Heart left ventricle (tissue), 13 donors: ENCODE data around the gene PTPRM.

Experiments used
- POLR2A ChIP-seq, 2 donors: fragments of 450-650 bp; IDR thresholded peaks; one replicate each; pipeline ENCODE4 v1.6.1; 2017; ENCODE audit warnings: antibody characterized with exemption in 2 of 2, mild to moderate bottlenecking in 2 of 2, moderate library complexity in 2 of 2
- TF ChIP-seq, protein P1 (sequence below), 12 donors: fragments of 200-600 bp; sonication (generic) in 4 of 12; IDR thresholded peaks; one replicate each; pipeline versions ENCODE4 v1.5.0 to v1.8.0; 2018 to 2022; ENCODE audit warnings: antibody characterized with exemption in 12 of 12, mild to moderate bottlenecking in 5 of 12
- donor health status: ischemic (EF 13 %, LVEDD 7.1; RV severe dilation, severe dysfunction).
- donor health status: DM: no; HTN: yes; CAD: no.
- donor health status: DM: no; HTN: no; CAD: no.
- donor health status: ischemic (EF 25% LVEDD 6.9; RV normal size, moderate dysfunction).
- donor health status: ischemic (EF 25% LVEDD 5.7; RV mildly dilated, moderate dysfunction).
- donor health status: ischemic (EF 35%, LVEDD 5.7; RV mildly dilated, moderate dysfunction).
- donor health status: nonischemic (EF 11% LVEDD 7.7; RV severe dilation, severe dysfunction).
- donor health status: DM: yes; HTN: yes; CAD: no.
- donor health status: PGD.
- donor health status: ischemic (EF 29% LVEDD 5.4; RV normal size, mild dysfunction).
- donor health status: nonischemic (EF 23%, LVEDD 6.1; RV moderate dilation, normal function).

- TF ChIP-seq, protein P1, sequence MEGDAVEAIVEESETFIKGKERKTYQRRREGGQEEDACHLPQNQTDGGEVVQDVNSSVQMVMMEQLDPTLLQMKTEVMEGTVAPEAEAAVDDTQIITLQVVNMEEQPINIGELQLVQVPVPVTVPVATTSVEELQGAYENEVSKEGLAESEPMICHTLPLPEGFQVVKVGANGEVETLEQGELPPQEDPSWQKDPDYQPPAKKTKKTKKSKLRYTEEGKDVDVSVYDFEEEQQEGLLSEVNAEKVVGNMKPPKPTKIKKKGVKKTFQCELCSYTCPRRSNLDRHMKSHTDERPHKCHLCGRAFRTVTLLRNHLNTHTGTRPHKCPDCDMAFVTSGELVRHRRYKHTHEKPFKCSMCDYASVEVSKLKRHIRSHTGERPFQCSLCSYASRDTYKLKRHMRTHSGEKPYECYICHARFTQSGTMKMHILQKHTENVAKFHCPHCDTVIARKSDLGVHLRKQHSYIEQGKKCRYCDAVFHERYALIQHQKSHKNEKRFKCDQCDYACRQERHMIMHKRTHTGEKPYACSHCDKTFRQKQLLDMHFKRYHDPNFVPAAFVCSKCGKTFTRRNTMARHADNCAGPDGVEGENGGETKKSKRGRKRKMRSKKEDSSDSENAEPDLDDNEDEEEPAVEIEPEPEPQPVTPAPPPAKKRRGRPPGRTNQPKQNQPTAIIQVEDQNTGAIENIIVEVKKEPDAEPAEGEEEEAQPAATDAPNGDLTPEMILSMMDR (IDR thresholded peaks at IDR 0.05): no peak
- no peak for TF ChIP-seq POLR2A (IDR thresholded peaks at IDR 0.05)
Measured at GRCh38 chr18:7548721-7549120, 18.4 kb upstream of the PTPRM start.
